ENCODE measurements around the gene COL11A2.

DNA sequence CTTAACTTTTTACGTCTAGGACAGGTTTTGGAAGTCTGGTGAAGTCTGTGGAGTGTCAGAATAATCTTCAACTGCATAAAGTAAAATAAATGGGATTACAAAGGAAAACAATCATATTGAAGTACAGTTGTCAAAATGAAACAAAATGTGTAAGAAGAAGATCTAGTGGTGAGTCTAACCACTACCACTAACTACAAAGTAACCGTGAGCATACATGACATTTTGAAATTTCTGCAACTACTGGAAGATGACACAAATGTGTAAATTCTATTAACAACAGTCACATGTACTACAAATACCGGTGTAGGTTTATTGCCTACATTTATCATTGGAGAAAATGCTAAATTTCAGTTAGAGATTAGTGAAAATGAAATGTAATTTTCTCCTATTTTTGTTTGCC, 49.7 kb upstream of the COL11A2 start:
- TF ChIP-seq CTCF (IDR thresholded peaks at IDR 0.05) (no peak), POLR2A (IDR thresholded peaks at IDR 0.05) (no peak), POLR2AphosphoS5 (IDR thresholded peaks at IDR 0.05; ENCODE audit: insufficient read depth in 1 of 2, low read depth in 1 of 2) (no peak)

Measured in vagina (tissue), 2 donors.